Breast epithelium (tissue), 3 donors: ENCODE measurements around the gene U2AF2.

Source experiments
- POLR2A ChIP-seq: fragments of 450-650 bp; IDR thresholded peaks from one replicate; pipeline ENCODE4 v1.6.1; 2016; ENCODE audit warnings: antibody characterized with exemption, mild to moderate bottlenecking, moderate library complexity
- POLR2AphosphoS5 ChIP-seq, 3 donors: sonication (generic); formaldehyde crosslinking; IDR thresholded peaks; one replicate each; pipeline ENCODE4 v1.6.1; 2017; ENCODE audit warnings: antibody characterized with exemption in 3 of 3
- TF ChIP-seq, protein P1 (sequence below), 3 donors: fragments of 450-650 bp; IDR thresholded peaks; one replicate each; pipeline ENCODE4 v1.5.1; 2016 to 2017; ENCODE audit warnings: antibody characterized with exemption in 3 of 3, mild to moderate bottlenecking in 3 of 3, moderate library complexity in 3 of 3

GRCh38 chr19:55654868-55655647, at the start of gene U2AF2:
- TF ChIP-seq, protein P1, sequence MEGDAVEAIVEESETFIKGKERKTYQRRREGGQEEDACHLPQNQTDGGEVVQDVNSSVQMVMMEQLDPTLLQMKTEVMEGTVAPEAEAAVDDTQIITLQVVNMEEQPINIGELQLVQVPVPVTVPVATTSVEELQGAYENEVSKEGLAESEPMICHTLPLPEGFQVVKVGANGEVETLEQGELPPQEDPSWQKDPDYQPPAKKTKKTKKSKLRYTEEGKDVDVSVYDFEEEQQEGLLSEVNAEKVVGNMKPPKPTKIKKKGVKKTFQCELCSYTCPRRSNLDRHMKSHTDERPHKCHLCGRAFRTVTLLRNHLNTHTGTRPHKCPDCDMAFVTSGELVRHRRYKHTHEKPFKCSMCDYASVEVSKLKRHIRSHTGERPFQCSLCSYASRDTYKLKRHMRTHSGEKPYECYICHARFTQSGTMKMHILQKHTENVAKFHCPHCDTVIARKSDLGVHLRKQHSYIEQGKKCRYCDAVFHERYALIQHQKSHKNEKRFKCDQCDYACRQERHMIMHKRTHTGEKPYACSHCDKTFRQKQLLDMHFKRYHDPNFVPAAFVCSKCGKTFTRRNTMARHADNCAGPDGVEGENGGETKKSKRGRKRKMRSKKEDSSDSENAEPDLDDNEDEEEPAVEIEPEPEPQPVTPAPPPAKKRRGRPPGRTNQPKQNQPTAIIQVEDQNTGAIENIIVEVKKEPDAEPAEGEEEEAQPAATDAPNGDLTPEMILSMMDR (IDR thresholded peaks at IDR 0.05), result no peak
- TF ChIP-seq POLR2AphosphoS5 (IDR thresholded peaks at IDR 0.05), result peak; percentile 69 to 90 (median 72)
- peak; percentile 45 for TF ChIP-seq POLR2A
